H1 (cell line): ENCODE data around the gene MCC. TPM values are rescaled to one million over a fixed set of nuclear protein-coding genes. Genes with fewer than 3 reads are reported as not detected.

Experiments used
- CBX5 ChIP-seq: fragments of 300-800, 300-1000 bp; sonication (generic); IDR thresholded peaks from 2 replicates; pipeline ENCODE4 v1.7.1; 2016; ENCODE audit warnings: antibody characterized with exemption, low read length, low read depth
- EZH2 ChIP-seq: fragments of 200-600 bp; sonication (generic); IDR thresholded peaks from 2 replicates; pipeline ENCODE4 v1.7.1; 2012; ENCODE audit warnings: low read depth, mild to moderate bottlenecking, moderate library complexity, low read length, inconsistent platforms; ENCODE audit not compliant: severe bottlenecking
- SAP30 ChIP-seq: fragments of 300-600 bp; sonication (generic); IDR thresholded peaks from 2 replicates; pipeline ENCODE4 v1.7.1; 2012; ENCODE audit warnings: low read length, moderate library complexity, mild to moderate bottlenecking, inconsistent platforms; ENCODE audit not compliant: insufficient read depth, insufficient replicate concordance
- YY1 ChIP-seq: IDR thresholded peaks from 2 replicates; pipeline ENCODE4 v1.6.1; 2011; ENCODE audit warnings: low read depth, mild to moderate bottlenecking, low read length
- polyA plus RNA-seq, 7 experiments: library from polyadenylated mRNA; depleted of rRNA in 3 of 7; stranded (reverse) in 5 of 7; unstranded in 2 of 7; fragments of >200 nt in 5 of 7; fragments of 200-250 nt in 2 of 7; gene quantifications; 1 replicate in 5 of 7; 2 replicates in 1 of 7; 4 replicates in 1 of 7; pipeline versions ENCODE4 v1.2.1 to v1.2.3, GENCODE V29; 2011 to 2013; ENCODE audit warnings: missing spikeins in 2 of 7, mixed read lengths in 2 of 7
- total RNA-seq: library from RNA; stranded (reverse); fragmentation: NEBNext Ultra II Directional; extraction: Animal tissue kit (Norgen Biotek cat#: 25700); gene quantifications from 2 replicates; pipeline ENCODE4 v1.2.1, GENCODE V29; 2021
- TF ChIP-seq, protein P1 (sequence below): IDR thresholded peaks from 2 replicates; pipeline ENCODE4 v1.6.1; 2012; ENCODE audit warnings: inconsistent platforms

The MCC gene
- total and polyA plus RNA-seq, 2 of the 8 experiments (the other 6 are each of a cell fraction or from before 2014, with no cell fraction given), result 2.6 to 18.3 TPM

DNA sequence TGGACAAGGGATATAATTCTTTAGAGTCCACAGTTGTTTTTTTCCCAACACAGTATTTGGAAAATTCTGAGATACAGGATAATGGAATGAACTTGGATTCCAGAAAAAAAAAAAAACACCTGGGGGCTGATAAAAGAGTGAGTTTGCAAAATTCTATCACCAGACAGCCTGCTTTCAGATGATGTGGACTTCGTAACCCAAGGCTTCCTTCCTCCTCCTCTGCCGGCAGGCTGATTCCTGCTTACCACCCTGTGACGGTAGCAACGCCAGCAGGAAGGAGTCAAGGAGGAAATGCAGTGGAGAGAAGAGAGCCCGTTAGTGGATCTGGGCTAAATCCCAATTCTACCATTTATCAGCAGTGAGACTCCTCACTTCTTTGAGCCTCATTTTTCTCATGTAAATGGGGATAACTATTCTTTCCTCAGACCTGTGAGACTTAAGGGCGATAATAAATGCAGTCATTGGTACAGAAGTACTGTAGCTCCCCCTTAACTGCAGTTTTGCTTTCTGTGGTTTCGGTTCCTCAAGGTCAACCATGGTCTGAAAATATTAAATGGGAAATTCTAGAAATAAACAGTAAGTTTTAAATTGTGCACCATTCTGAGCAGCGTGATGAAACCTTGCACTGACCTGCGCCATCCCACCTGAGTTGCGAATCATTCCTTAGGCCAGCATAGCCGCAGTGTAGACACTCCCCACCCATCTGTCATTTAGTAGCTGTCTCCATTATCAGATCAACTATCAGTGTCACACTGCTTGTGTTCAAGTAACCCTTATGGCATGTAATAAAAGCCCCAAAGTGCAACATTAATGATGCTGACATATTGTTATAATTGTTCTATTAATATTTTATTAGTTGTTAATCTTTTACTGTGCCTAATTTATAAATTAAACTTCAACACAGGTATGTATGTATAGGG is 440.3 kb downstream of the MCC start (continued):
- TF ChIP-seq EZH2 (no peak), CBX5 (no peak), YY1 (no peak), SAP30 (no peak)
- TF ChIP-seq, protein P1, sequence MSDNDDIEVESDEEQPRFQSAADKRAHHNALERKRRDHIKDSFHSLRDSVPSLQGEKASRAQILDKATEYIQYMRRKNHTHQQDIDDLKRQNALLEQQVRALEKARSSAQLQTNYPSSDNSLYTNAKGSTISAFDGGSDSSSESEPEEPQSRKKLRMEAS, result no peak
